NOMO-1 treated with DMSO at 0.1 percent for 48 hours (cell line): ENCODE results near the gene NR5A2.
A peak's percentile ranks its signal among the peaks of the same experiment; 100 is the strongest.

Experiments
- DNase-seq: peaks from one replicate; lab custom pipeline; 2025; ENCODE audit not compliant: unreplicated experiment; lab: John Stamatoyannopoulos, UW

The NR5A2 gene

GRCh38 chr1:200194477-200194876 is 167.0 kb downstream of the NR5A2 start:
- DNase-seq: no peak

- no peak for DNase-seq
Observed at GRCh38 chr1:200198236-200198635, 170.7 kb downstream of the NR5A2 start.

DNA sequence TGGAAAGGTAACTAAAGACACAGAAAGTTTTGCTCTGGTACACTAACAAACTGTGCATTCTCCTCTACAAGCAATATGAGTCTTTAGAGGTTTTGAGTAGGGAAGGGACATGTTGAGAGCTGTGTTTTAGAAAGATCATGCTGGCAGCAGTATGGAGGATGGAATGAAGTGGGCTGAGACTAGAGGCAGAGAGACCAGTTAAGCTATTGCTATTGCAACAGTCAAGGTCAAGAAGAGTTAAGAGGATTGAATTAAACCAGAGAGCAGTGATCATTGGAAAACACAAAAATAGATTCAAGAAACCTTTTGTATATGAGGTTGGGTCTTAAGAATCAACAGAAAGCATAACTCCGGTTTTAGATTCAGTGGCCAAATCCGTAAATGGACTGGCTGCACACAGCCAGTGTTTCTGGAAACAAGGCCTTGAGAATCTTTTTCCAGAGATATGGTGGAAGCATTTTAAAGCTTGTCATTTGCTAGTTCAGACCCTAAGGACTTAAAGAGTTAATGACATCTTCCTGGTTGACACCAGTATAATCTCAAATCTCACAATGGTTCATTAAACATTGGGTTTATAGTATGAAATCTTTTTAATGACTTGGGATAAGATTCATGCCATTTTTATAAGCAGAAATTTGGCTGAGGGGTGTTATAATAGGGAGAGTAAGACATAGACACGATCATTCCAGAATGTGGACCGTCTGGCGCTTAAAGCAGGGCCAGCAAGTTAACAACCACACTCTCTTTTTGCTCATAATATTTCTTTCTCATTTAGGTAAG is 177.9 kb downstream of the NR5A2 start:
- DNase-seq: no peak

- peak; percentile 24 for DNase-seq
Observed at GRCh38 chr1:200206340-200206739, 178.8 kb downstream of the NR5A2 start.

DNA sequence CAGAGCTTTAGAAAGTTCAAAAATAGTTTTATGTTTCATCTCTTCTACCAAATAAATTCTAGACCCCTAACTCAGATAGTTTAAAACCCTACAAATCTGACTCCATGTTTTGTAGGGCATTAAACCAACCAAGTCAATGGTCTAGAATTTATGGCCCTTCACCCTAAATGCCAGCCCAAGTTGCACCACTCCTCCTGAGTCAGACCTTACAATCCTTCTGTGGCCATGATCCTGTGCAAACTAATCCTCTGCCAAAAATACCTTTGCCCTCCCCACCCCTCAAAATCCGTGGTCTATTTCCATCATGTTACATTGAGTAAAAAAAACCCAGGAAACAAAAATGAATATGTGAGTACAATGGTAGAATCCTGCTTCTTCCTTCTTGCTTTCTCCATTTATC is 179.3 kb downstream of the NR5A2 start:
- DNase-seq: peak; percentile 33

DNA sequence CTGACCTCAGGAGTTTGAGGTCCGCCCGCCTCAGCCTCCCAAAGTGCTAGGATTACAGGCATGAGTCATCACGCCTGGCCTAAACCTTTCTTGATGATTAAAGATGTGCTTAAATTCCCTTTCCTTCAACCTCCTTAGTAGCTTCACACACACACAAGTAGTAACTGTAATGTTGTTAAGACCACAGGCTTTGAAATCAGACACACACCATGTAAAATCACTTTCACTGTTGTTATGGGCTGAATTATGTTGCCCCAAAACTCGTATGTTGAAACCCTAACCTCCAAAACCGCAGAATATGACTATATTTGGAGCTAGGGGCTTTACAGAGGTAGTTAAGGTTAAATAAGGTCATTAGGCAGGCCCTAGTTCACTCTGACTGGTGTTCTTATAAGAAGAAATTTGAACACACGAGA is 180.2 kb downstream of the NR5A2 start:
- peak; percentile 95 for DNase-seq

- DNase-seq: no peak
Observed at GRCh38 chr1:200211157-200211556, 183.6 kb downstream of the NR5A2 start.

DNA sequence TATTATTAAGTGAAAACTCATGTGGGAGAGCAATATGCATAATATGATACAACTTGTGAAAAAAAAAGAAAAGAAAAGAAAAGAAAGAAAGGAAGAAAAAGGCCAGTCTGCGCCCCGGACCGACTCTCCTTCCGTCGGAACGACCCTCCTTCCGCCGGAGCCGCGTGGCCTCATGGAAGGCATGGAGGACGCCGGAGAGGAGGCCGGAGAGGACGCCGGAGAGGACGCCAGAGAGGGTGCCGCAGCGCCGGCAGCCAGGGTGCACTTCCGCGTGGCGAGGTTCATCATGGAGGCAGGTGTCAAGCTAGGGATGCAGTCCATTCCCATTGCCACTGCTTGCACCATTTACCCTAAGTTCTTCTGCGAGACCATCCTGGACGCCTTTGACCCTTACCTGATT is 185.9 kb downstream of the NR5A2 start:
- DNase-seq: no peak

DNA sequence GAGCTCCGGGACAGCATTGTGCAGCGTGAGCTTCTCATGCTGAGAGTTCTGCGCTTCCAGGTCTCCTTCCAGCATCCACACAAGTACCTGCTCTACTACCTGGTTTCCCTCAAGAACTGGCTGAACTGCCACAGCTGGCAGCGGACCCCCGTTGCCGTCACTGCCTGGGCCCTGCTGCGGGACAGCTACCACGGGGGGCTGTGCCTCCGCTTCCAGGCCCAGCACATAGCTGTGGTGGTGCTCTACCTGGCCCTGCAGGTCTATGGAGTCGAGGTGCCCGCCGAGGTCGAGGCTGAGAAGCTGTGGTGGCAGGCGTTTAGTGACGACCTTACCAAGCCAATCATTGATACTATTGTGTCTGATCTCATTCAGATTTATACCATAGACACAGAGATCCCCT is 186.4 kb downstream of the NR5A2 start:
- DNase-seq: no peak

GRCh38 chr1:200215350-200215749 is 187.8 kb downstream of the NR5A2 start:
- DNase-seq: no peak

DNA sequence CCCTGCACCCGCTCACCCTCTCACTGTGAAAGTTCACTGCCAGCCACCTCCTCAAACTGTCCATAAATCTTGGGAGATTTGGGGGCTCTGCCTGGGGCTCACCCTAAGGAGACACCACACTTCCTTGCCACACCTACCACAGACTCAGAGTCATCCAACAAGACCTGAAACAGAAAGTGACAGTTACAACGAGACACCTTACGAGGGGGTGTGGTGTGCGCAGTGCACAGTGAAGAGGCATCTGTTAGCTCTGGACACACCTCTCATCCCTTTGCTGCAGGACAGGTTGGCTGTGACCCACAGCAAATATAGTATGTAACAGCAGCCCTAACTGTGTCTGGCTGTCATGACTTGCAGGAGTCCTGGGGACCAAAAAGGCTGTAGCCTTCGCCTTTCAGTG is 190.2 kb downstream of the NR5A2 start:
- DNase-seq: no peak

DNA sequence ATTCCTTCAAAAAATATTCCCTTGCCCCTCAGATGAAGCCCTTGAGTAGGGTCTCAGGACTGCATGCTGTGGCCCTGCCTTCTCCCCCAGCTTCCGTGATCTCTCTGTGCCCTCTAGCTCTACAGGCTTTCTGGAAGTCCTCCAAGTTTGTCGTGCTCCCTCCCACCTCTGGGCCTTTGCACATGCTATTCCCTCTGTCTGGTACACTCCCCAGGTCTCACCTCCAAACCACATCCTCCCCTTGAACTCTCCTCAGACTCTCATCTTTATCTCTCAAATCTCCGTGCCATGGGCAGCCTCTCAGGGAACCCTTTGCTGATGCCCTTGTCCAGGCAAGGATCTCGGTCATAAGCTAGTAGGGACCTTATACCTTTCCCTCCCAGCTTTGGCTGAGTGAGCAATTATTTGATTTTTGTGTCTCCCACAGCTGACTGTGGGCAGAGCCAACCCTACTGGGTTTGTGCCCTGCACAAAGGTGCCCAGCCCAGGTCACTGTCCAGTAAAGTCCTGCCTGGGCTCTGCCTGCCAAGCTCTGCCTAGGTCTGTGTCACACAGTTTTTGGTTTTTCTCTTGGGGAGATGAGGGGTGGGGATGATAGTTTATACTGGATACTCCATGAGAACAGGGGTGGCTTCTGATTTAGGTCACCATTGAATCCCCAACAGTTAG is 194.2 kb downstream of the NR5A2 start:
- no peak for DNase-seq

DNA sequence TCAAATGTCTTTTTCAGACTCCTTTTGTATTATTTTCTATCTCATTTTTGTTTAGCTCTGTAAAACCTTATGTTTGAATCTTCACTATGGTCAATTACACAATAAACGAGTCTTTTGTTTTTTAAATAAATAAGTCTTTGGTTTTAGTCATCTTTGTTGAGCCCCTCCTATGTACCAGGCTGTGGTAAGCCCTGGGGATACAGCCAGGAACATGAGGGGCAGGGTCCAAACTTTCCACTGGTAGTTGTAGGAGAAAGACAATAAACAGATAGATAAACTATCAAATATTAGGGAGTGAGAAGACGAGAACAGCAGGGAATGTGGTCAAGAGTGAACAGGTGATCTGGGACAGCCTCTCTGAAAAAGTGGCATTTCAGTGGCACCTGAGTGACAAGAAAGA is 195.7 kb downstream of the NR5A2 start:
- no peak for DNase-seq

GRCh38 chr1:200223613-200224012 is 196.1 kb downstream of the NR5A2 start:
- DNase-seq: no peak

GRCh38 chr1:200224315-200224714 is 196.8 kb downstream of the NR5A2 start:
- DNase-seq: no peak

- no peak for DNase-seq
Observed at GRCh38 chr1:200226268-200226968, 198.9 kb downstream of the NR5A2 start.

DNA sequence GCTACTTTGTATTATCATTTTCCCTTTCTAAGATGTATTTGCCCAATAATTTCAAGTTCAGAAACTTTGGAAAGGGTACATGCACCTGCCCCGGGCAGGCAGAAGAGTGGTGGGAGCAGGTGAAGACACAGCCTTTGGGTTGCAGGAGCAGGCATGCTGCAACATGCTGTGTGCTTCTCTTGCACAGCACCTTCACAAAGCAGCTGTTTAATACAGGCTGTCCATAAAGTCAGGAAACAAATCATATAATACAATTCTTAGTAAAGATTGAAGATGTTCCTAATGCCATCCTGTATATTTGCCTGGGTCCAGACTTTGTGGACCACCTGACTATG is 199.4 kb downstream of the NR5A2 start:
- no peak for DNase-seq
